GM12878 (cell line): ENCODE data around the gene TBC1D8. TPM values are rescaled to one million over a fixed set of nuclear protein-coding genes. Genes with fewer than 3 reads are reported as not detected.

Source experiments
- ATAC-seq: fragments of 200-7000 bp; cut with Tn5 transposase; 3 replicates; pipeline ENCODE4 v1.9.1; 2020; ENCODE audit warnings: mild to moderate bottlenecking, moderate library complexity
- BruUV-seq: library from RNA; stranded (reverse); fragments of 400-500 nt; replicated peaks from 2 replicates; lab custom pipeline; 2021; lab: Mats Ljungman, UMichigan
- CTCF ChIA-PET: fragments of 300-600 bp; sonication (Branson Sonifier 250); formaldehyde crosslinking; extraction: SDS; loops from one replicate; lab custom pipeline; 2021; ENCODE audit warnings: inconsistent platforms; lab: Yijun Ruan, JAX
- POLR2A ChIA-PET: fragments of 350-600 bp; formaldehyde crosslinking; extraction: SDS; loops from one replicate; lab custom pipeline; 2021; ENCODE audit warnings: inconsistent platforms; lab: Charles Lee
- RAD21 ChIA-PET: fragments of 300-600 bp; sonication (Branson Sonifier 250); formaldehyde crosslinking; loops from one replicate; lab custom pipeline; 2023; ENCODE audit warnings: antibody characterized with exemption; ENCODE audit not compliant: unreplicated experiment; lab: Charles Lee
- SMC1A ChIA-PET: fragments of 300-600 bp; sonication (Branson Sonifier 250); formaldehyde crosslinking; loops from one replicate; lab custom pipeline; 2023; ENCODE audit not compliant: unreplicated experiment, uncharacterized antibody; lab: Charles Lee
- DNase-seq: peaks from one replicate; pipeline ENCODE4 v3.0.0-alpha.2; 2011; ENCODE audit warnings: low read depth, low spot score
- FAIRE-seq: peaks from 3 replicates; lab custom pipeline; 2011; peaks lifted over from hg19 to GRCh38; lab: Jason Lieb, UNC
- H2AFZ ChIP-seq: 2 replicates; pipeline ENCODE4 v1.6.0; 2011; ENCODE audit warnings: low read depth, low read length, control low read depth; ENCODE audit not compliant: control insufficient read depth
- H3K27ac ChIP-seq: 2 replicates; pipeline ENCODE4 v1.5.1; 2011; ENCODE audit warnings: control low read depth; ENCODE audit not compliant: control insufficient read depth, insufficient read depth
- H3K27me3 ChIP-seq, 2 experiments: replicated peaks in 1 of 2; 2 replicates each; pipeline versions ENCODE4 v1.6.0 to v1.6.1; 2011; ENCODE audit warnings: low read length in 1 of 2; ENCODE audit not compliant: control insufficient read depth in 2 of 2, insufficient read depth in 2 of 2
- H3K36me3 ChIP-seq, 2 experiments: 2 replicates each; pipeline ENCODE4 v1.5.1; 2011; ENCODE audit warnings: low read length in 1 of 2; ENCODE audit not compliant: control insufficient read depth in 2 of 2, insufficient read depth in 2 of 2
- H3K4me1 ChIP-seq: 2 replicates; pipeline ENCODE4 v1.6.1; 2011; ENCODE audit warnings: mild to moderate bottlenecking, low read length, moderate library complexity, mixed read lengths; ENCODE audit not compliant: control insufficient read depth, insufficient read depth
- H3K4me2 ChIP-seq: 2 replicates; pipeline ENCODE4 v1.6.0; 2011; ENCODE audit warnings: control low read depth; ENCODE audit not compliant: control insufficient read depth, insufficient read depth
- H3K4me3 ChIP-seq: fragments of 200-600 bp; sonication (generic); 2 replicates; pipeline ENCODE4 v1.5.1; 2016
- H3K79me2 ChIP-seq: 2 replicates; pipeline ENCODE4 v1.6.0; 2011; ENCODE audit warnings: low read length; ENCODE audit not compliant: control insufficient read depth, insufficient read depth
- H3K9ac ChIP-seq: 2 replicates; pipeline ENCODE4 v1.8.0; 2011; ENCODE audit warnings: low read length, control low read depth, mixed read lengths; ENCODE audit not compliant: control insufficient read depth, insufficient read depth
- H3K9me3 ChIP-seq: replicated peaks from 3 replicates; pipeline ENCODE4 v1.5.1; 2011; ENCODE audit warnings: mild to moderate bottlenecking, low read length; ENCODE audit not compliant: control insufficient read depth, insufficient read depth
- H4K20me1 ChIP-seq: 2 replicates; pipeline ENCODE4 v1.6.0; 2011; ENCODE audit not compliant: control insufficient read depth, insufficient read depth
- ASH2L ChIP-seq: fragments of 300-600, 200-600 bp; sonication (generic); IDR thresholded peaks from 2 replicates; pipeline ENCODE4 v1.6.1; 2017; ENCODE audit warnings: low read depth, mild to moderate bottlenecking, borderline replicate concordance
- EP300 ChIP-seq, 2 experiments: fragments of 150-350 bp in 1 of 2; IDR thresholded peaks; 2 replicates each; pipeline ENCODE4 v1.6.1; 2011 to 2012; ENCODE audit warnings: low read depth in 2 of 2, low read length in 2 of 2, borderline replicate concordance in 1 of 2, improper control_type of control experiment in 1 of 2, inconsistent platforms in 1 of 2; ENCODE audit not compliant: control insufficient read depth in 1 of 2
- FOXK2 ChIP-seq: fragments of 450-650 bp; IDR thresholded peaks from 2 replicates; pipeline ENCODE4 v1.6.1; 2017; ENCODE audit warnings: mild to moderate bottlenecking, moderate library complexity
- GABPA ChIP-seq: IDR thresholded peaks from 2 replicates; pipeline ENCODE4 v1.6.1; 2014; ENCODE audit warnings: antibody characterized with exemption, low read depth, mild to moderate bottlenecking, inconsistent platforms
- JUNB ChIP-seq: IDR thresholded peaks from 2 replicates; pipeline ENCODE4 v1.6.1; 2016; ENCODE audit warnings: antibody characterized with exemption, mild to moderate bottlenecking
- TARDBP ChIP-seq: IDR thresholded peaks from 2 replicates; pipeline ENCODE4 v1.6.1; 2016; ENCODE audit warnings: borderline replicate concordance
- WGBS: methylation state at CpG from one replicate; pipeline ENCODE4 v1.1.6; 2016; ENCODE audit warnings: low lambda C conversion rate; ENCODE audit not compliant: insufficient replicate concordance, insufficient coverage; ENCODE audit errors: missing lambda C conversion rate; 5-methylcytosine and 5-hydroxymethylcytosine counted together
- in situ Hi-C: fragments of 300-500 bp; cut with MboI; formaldehyde crosslinking; loops from 9 replicates; pipeline ENCODE4 v1.14.3; 2018; ENCODE audit warnings: mixed read lengths
- intact Hi-C: fragments of 100-400 bp; cut with micrococcal nuclease; formaldehyde crosslinking; loops from one replicate; pipeline ENCODE4 v1.14.2; 2022; ENCODE audit not compliant: unreplicated experiment
- polyA plus RNA-seq, 11 experiments: library from polyadenylated mRNA; depleted of rRNA in 4 of 11; unstranded in 6 of 11; stranded (reverse) in 5 of 11; fragments of >200 nt; fragmentation: Nextera tagmentation in 4 of 11; fragmentation: Illumina TruSeq in 1 of 11; extraction: Ambion mirVana in 4 of 11; extraction: Trizol in 1 of 11; gene quantifications; 1 replicate in 1 of 11; 2 replicates in 10 of 11; pipeline versions ENCODE4 v1.2.1 to v1.2.3, GENCODE V29; 2011 to 2016; ENCODE audit warnings: inconsistent platforms in 2 of 11, missing spikeins in 2 of 11, low read depth in 1 of 11
- total RNA-seq, 4 experiments: library from RNA; depleted of rRNA in 3 of 4; stranded (reverse); fragments of >200 nt in 3 of 4; fragmentation: Illumina TruSeq in 1 of 4; extraction: Trizol in 1 of 4; gene quantifications; 2 replicates each; pipeline versions ENCODE4 v1.2.1 to v1.2.3, GENCODE V29; 2013 to 2021
- TF ChIP-seq, protein P1 (sequence below): fragments of 450-650 bp; IDR thresholded peaks from 2 replicates; pipeline ENCODE4 v1.6.1; 2016; ENCODE audit warnings: mild to moderate bottlenecking, moderate library complexity, borderline replicate concordance
- TF ChIP-seq, protein P2 (sequence below): fragments of 450-650 bp; conservative IDR thresholded peaks from 2 replicates; pipeline ENCODE4 v1.6.1; 2017; ENCODE audit warnings: mild to moderate bottlenecking, moderate library complexity
- TF ChIP-seq, protein P3 (sequence below), 3 experiments: IDR thresholded peaks in 2 of 3; conservative IDR thresholded peaks in 1 of 3; 2 replicates each; pipeline ENCODE4 v1.5.1; 2011; ENCODE audit warnings: low read depth in 3 of 3, low read length in 3 of 3, mild to moderate bottlenecking in 3 of 3, control low read depth in 2 of 3, moderate library complexity in 2 of 3, inconsistent platforms in 1 of 3, mixed read lengths in 1 of 3; ENCODE audit not compliant: control insufficient read depth in 2 of 3, insufficient read depth in 1 of 3; ENCODE audit errors: extremely low read depth in 1 of 3

The TBC1D8 gene
- total and polyA plus RNA-seq, 10 of the 15 experiments (the other 5 are each of a cell fraction or from before 2014, with no cell fraction given), result 0.80 to 4.9 (median 4.4) TPM

DNA sequence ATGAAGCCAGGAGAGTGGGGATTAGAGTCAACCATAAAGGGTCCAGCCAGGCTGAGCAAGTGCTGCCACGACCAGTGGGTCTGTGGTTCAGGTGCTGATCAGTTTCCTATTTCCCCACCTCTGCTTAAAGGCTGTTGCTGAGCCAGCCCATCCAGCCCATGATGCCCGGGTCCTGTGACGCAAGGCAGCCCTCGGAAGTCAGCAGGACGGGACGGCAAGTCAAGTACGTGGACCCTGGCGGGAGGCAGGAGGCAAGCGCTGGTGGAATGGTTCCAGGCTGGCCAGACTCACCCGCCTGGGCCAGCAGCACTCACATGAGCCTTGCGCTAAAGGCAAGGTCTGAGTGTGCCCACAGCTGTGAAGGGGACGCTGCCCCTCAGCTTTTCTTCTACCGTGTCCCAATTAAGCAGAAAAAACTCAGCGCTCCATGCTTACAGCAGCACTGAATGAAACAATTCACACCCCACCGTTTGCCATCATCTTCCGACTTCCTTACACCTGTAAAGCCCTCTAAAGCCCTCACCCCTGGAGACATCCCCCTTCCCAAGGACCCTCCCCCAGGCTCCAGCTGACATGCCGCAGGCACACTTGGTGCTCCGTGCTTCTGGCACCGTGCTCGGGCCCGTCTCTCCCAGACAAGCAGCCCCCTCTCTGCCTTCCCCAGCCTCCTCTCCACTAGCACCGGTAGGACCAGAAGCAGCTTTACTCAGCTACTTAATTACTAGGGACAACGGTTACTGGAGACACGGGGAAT is 160.4 kb downstream of the TBC1D8 start:
- 59% methylated on average over 23 of the region's 24 CpGs for WGBS
- POLR2A ChIA-PET, result interaction anchor here (0.6 kb wide), 2 partner anchors 399 to 578 kb away, joined by 3 to 5 read pairs; no protein-coding TSS in a partner anchor
- in situ Hi-C loops, result loop anchor here (10.0 kb wide), 1 partner anchor 396 kb away; no protein-coding TSS in a partner anchor
- no peak overlapping the region for H3K27ac ChIP-seq
- BruUV-seq, result no TSS peak
- no peaks in the 10 kb centered on the region for H3K4me1 ChIP-seq
- ATAC-seq (no peak), FAIRE-seq (no peak), DNase-seq (no peak)
- SMC1A ChIA-PET, result no interaction called here
- no peaks in the 10 kb centered on the region for H4K20me1 ChIP-seq
- H3K36me3 ChIP-seq, result no peaks in the 10 kb centered on the region
- H3K9me3 ChIP-seq, result no peaks in the 10 kb centered on the region
- CTCF ChIA-PET, result interaction anchor here (0.5 to 6.5 kb wide), 2 partner anchors 384 to 397 kb away, joined by 3 to 73 read pairs; partner anchors contain the start of gene CREG2
- no peak overlapping the region for H3K4me3 ChIP-seq
- H3K9ac ChIP-seq, result no peak overlapping the region
- RAD21 ChIA-PET, result no interaction called here
- intact Hi-C loops, result no loop called here
- H3K4me2 ChIP-seq, result no peak overlapping the region
- H3K79me2 ChIP-seq, result no peaks in the 10 kb centered on the region
- H2AFZ ChIP-seq, result no peak overlapping the region
- H3K27me3 ChIP-seq, result no peaks in the 10 kb centered on the region
- TF ChIP-seq JUNB (no peak), GABPA (no peak), TARDBP (no peak), FOXK2 (no peak), EP300 (IDR thresholded peaks at IDR 0.05; ENCODE audit: borderline replicate concordance in 1 of 2, control insufficient read depth in 1 of 2, low read depth in 2 of 2, low read length in 2 of 2) (no peak), ASH2L (no peak)
- TF ChIP-seq, protein P1, sequence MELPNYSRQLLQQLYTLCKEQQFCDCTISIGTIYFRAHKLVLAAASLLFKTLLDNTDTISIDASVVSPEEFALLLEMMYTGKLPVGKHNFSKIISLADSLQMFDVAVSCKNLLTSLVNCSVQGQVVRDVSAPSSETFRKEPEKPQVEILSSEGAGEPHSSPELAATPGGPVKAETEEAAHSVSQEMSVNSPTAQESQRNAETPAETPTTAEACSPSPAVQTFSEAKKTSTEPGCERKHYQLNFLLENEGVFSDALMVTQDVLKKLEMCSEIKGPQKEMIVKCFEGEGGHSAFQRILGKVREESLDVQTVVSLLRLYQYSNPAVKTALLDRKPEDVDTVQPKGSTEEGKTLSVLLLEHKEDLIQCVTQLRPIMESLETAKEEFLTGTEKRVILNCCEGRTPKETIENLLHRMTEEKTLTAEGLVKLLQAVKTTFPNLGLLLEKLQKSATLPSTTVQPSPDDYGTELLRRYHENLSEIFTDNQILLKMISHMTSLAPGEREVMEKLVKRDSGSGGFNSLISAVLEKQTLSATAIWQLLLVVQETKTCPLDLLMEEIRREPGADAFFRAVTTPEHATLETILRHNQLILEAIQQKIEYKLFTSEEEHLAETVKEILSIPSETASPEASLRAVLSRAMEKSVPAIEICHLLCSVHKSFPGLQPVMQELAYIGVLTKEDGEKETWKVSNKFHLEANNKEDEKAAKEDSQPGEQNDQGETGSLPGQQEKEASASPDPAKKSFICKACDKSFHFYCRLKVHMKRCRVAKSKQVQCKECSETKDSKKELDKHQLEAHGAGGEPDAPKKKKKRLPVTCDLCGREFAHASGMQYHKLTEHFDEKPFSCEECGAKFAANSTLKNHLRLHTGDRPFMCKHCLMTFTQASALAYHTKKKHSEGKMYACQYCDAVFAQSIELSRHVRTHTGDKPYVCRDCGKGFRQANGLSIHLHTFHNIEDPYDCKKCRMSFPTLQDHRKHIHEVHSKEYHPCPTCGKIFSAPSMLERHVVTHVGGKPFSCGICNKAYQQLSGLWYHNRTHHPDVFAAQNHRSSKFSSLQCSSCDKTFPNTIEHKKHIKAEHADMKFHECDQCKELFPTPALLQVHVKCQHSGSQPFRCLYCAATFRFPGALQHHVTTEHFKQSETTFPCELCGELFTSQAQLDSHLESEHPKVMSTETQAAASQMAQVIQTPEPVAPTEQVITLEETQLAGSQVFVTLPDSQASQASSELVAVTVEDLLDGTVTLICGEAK, result no peak
- TF ChIP-seq, protein P2, sequence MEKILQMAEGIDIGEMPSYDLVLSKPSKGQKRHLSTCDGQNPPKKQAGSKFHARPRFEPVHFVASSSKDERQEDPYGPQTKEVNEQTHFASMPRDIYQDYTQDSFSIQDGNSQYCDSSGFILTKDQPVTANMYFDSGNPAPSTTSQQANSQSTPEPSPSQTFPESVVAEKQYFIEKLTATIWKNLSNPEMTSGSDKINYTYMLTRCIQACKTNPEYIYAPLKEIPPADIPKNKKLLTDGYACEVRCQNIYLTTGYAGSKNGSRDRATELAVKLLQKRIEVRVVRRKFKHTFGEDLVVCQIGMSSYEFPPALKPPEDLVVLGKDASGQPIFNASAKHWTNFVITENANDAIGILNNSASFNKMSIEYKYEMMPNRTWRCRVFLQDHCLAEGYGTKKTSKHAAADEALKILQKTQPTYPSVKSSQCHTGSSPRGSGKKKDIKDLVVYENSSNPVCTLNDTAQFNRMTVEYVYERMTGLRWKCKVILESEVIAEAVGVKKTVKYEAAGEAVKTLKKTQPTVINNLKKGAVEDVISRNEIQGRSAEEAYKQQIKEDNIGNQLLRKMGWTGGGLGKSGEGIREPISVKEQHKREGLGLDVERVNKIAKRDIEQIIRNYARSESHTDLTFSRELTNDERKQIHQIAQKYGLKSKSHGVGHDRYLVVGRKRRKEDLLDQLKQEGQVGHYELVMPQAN, result no peak
- TF ChIP-seq, protein P3, sequence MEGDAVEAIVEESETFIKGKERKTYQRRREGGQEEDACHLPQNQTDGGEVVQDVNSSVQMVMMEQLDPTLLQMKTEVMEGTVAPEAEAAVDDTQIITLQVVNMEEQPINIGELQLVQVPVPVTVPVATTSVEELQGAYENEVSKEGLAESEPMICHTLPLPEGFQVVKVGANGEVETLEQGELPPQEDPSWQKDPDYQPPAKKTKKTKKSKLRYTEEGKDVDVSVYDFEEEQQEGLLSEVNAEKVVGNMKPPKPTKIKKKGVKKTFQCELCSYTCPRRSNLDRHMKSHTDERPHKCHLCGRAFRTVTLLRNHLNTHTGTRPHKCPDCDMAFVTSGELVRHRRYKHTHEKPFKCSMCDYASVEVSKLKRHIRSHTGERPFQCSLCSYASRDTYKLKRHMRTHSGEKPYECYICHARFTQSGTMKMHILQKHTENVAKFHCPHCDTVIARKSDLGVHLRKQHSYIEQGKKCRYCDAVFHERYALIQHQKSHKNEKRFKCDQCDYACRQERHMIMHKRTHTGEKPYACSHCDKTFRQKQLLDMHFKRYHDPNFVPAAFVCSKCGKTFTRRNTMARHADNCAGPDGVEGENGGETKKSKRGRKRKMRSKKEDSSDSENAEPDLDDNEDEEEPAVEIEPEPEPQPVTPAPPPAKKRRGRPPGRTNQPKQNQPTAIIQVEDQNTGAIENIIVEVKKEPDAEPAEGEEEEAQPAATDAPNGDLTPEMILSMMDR (IDR thresholded peaks at IDR 0.05 in 2 of 3, conservative IDR thresholded peaks at IDR 0.05 in 1 of 3; ENCODE audit: control insufficient read depth in 2 of 3, extremely low read depth in 1 of 3, insufficient read depth in 1 of 3, low read depth in 3 of 3, low read length in 3 of 3), result no peak
